ENCODE measurements around the gene ERVW-1.
"Not testable (repeated sequence)": the region's sequence is repeated elsewhere in the genome, so short reads cannot be mapped to it uniquely, and the experiment has no call there.

Gene ERVW-1

GRCh38 chr7:92475851-92476590, 1.7 kb downstream of the ERVW-1 start:
- H3K4me1 ChIP-seq (ENCODE audit: control insufficient read depth in 1 of 2, insufficient read depth in 2 of 2, low read length in 2 of 2); H3K4me3 ChIP-seq (ENCODE audit: low read depth in 1 of 2, low read length in 2 of 2); H3K9ac ChIP-seq (ENCODE audit: low read depth in 1 of 2, low read length in 2 of 2); H3K9me3 ChIP-seq (ENCODE audit: control insufficient read depth in 1 of 2, low read length in 2 of 2); H3K27me3 ChIP-seq (ENCODE audit: control insufficient read depth in 1 of 2, insufficient read depth in 2 of 2, low read length in 2 of 2); H3K36me3 ChIP-seq (ENCODE audit: control insufficient read depth in 1 of 2, insufficient read depth in 2 of 2, low read length in 2 of 2); H3K27ac ChIP-seq (ENCODE audit: low read depth, low read length): not testable (repeated sequence)

- not testable (repeated sequence) for H3K36me3 ChIP-seq (ENCODE audit: control insufficient read depth in 1 of 2, insufficient read depth in 2 of 2, low read length in 2 of 2); H3K9ac ChIP-seq (ENCODE audit: low read depth in 1 of 2, low read length in 2 of 2); H3K27me3 ChIP-seq (ENCODE audit: control insufficient read depth in 1 of 2, insufficient read depth in 2 of 2, low read length in 2 of 2); H3K9me3 ChIP-seq (ENCODE audit: control insufficient read depth in 1 of 2, low read length in 2 of 2); H3K27ac ChIP-seq (ENCODE audit: low read depth, low read length); H3K4me3 ChIP-seq (ENCODE audit: low read depth in 1 of 2, low read length in 2 of 2); H3K4me1 ChIP-seq (ENCODE audit: control insufficient read depth in 1 of 2, insufficient read depth in 2 of 2, low read length in 2 of 2)
These were observed 2.4 kb downstream of the ERVW-1 start for GRCh38 chr7:92475261-92475770.

GRCh38 chr7:92473989-92474388, 3.8 kb downstream of the ERVW-1 start:
- H3K27ac ChIP-seq (ENCODE audit: low read depth, low read length); H3K9me3 ChIP-seq (ENCODE audit: control insufficient read depth in 1 of 2, low read length in 2 of 2): not testable (repeated sequence)

GRCh38 chr7:92468589-92468988, 9.2 kb downstream of the ERVW-1 start:
- not testable (repeated sequence) for H3K27ac ChIP-seq (ENCODE audit: low read depth, low read length); H3K4me1 ChIP-seq (ENCODE audit: control insufficient read depth in 1 of 2, insufficient read depth in 2 of 2, low read length in 2 of 2); H3K27me3 ChIP-seq (ENCODE audit: control insufficient read depth in 1 of 2, insufficient read depth in 2 of 2, low read length in 2 of 2); H3K36me3 ChIP-seq (ENCODE audit: control insufficient read depth in 1 of 2, insufficient read depth in 2 of 2, low read length in 2 of 2); H3K9me3 ChIP-seq (ENCODE audit: control insufficient read depth in 1 of 2, low read length in 2 of 2); H3K9ac ChIP-seq (ENCODE audit: low read depth in 1 of 2, low read length in 2 of 2); H3K4me3 ChIP-seq (ENCODE audit: low read depth in 1 of 2, low read length in 2 of 2)

More at GRCh38 chr7:92473989-92474388, 3.8 kb downstream of the ERVW-1 start:
- not testable (repeated sequence) for H3K4me1 ChIP-seq (ENCODE audit: control insufficient read depth in 1 of 2, insufficient read depth in 2 of 2, low read length in 2 of 2); H3K36me3 ChIP-seq (ENCODE audit: control insufficient read depth in 1 of 2, insufficient read depth in 2 of 2, low read length in 2 of 2); H3K9ac ChIP-seq (ENCODE audit: low read depth in 1 of 2, low read length in 2 of 2); H3K27me3 ChIP-seq (ENCODE audit: control insufficient read depth in 1 of 2, insufficient read depth in 2 of 2, low read length in 2 of 2); H3K4me3 ChIP-seq (ENCODE audit: low read depth in 1 of 2, low read length in 2 of 2)

GRCh38 chr7:92466682-92467081, 11.1 kb downstream of the ERVW-1 start:
- H3K4me1 ChIP-seq (ENCODE audit: control insufficient read depth in 1 of 2, insufficient read depth in 2 of 2, low read length in 2 of 2): no peaks in the 10 kb centered on the region
- H3K9ac ChIP-seq (ENCODE audit: low read depth in 1 of 2, low read length in 2 of 2): no peak overlapping the region
- H3K27me3 ChIP-seq (ENCODE audit: control insufficient read depth in 1 of 2, insufficient read depth in 2 of 2, low read length in 2 of 2): no peaks in the 10 kb centered on the region
- H3K9me3 ChIP-seq (ENCODE audit: control insufficient read depth in 1 of 2, low read length in 2 of 2): peaks cover 0 to 2% of the 10 kb centered on the region in 2 donors
- H3K4me3 ChIP-seq (ENCODE audit: low read depth in 1 of 2, low read length in 2 of 2): no peak overlapping the region
- peaks cover 0 to 6% of the 10 kb centered on the region in 2 donors for H3K36me3 ChIP-seq (ENCODE audit: control insufficient read depth in 1 of 2, insufficient read depth in 2 of 2, low read length in 2 of 2)
- no peak overlapping the region for H3K27ac ChIP-seq (ENCODE audit: low read depth, low read length)

GRCh38 chr7:92464515-92464914, 13.2 kb downstream of the ERVW-1 start:
- Histone ChIP-seq H3K36me3 (ENCODE audit: control insufficient read depth in 1 of 2, insufficient read depth in 2 of 2, low read length in 2 of 2) (peaks cover 0 to 6% of the 10 kb centered on the region in 2 donors), H3K27ac (ENCODE audit: low read depth, low read length) (no peak overlapping the region), H3K4me1 (ENCODE audit: control insufficient read depth in 1 of 2, insufficient read depth in 2 of 2, low read length in 2 of 2) (no peaks in the 10 kb centered on the region), H3K4me3 (ENCODE audit: low read depth in 1 of 2, low read length in 2 of 2) (no peak overlapping the region), H3K27me3 (ENCODE audit: control insufficient read depth in 1 of 2, insufficient read depth in 2 of 2, low read length in 2 of 2) (no peaks in the 10 kb centered on the region), H3K9me3 (ENCODE audit: control insufficient read depth in 1 of 2, low read length in 2 of 2) (peaks cover 0 to 2% of the 10 kb centered on the region in 2 donors), H3K9ac (ENCODE audit: low read depth in 1 of 2, low read length in 2 of 2) (no peak overlapping the region)

- Histone ChIP-seq H3K36me3 (ENCODE audit: control insufficient read depth in 1 of 2, insufficient read depth in 2 of 2, low read length in 2 of 2) (peaks cover 0 to 15% of the 10 kb centered on the region in 2 donors), H3K9ac (ENCODE audit: low read depth in 1 of 2, low read length in 2 of 2) (no peak overlapping the region), H3K4me1 (ENCODE audit: control insufficient read depth in 1 of 2, insufficient read depth in 2 of 2, low read length in 2 of 2) (no peaks in the 10 kb centered on the region), H3K4me3 (ENCODE audit: low read depth in 1 of 2, low read length in 2 of 2) (no peak overlapping the region), H3K9me3 (ENCODE audit: control insufficient read depth in 1 of 2, low read length in 2 of 2) (no peaks in the 10 kb centered on the region), H3K27ac (ENCODE audit: low read depth, low read length) (no peak overlapping the region), H3K27me3 (ENCODE audit: control insufficient read depth in 1 of 2, insufficient read depth in 2 of 2, low read length in 2 of 2) (no peaks in the 10 kb centered on the region)
These were observed 15.2 kb downstream of the ERVW-1 start for GRCh38 chr7:92462560-92462959.

- Histone ChIP-seq H3K4me1 (ENCODE audit: control insufficient read depth in 1 of 2, insufficient read depth in 2 of 2, low read length in 2 of 2) (no peaks in the 10 kb centered on the region), H3K9ac (ENCODE audit: low read depth in 1 of 2, low read length in 2 of 2) (no peak overlapping the region), H3K27ac (ENCODE audit: low read depth, low read length) (no peak overlapping the region), H3K27me3 (ENCODE audit: control insufficient read depth in 1 of 2, insufficient read depth in 2 of 2, low read length in 2 of 2) (no peaks in the 10 kb centered on the region), H3K36me3 (ENCODE audit: control insufficient read depth in 1 of 2, insufficient read depth in 2 of 2, low read length in 2 of 2) (peaks cover 3 to 22% of the 10 kb centered on the region in 2 donors), H3K4me3 (ENCODE audit: low read depth in 1 of 2, low read length in 2 of 2) (no peak overlapping the region), H3K9me3 (ENCODE audit: control insufficient read depth in 1 of 2, low read length in 2 of 2) (no peaks in the 10 kb centered on the region)
These were observed 16.4 kb downstream of the ERVW-1 start for GRCh38 chr7:92461027-92462003.

GRCh38 chr7:92460510-92460909, 17.2 kb downstream of the ERVW-1 start:
- Histone ChIP-seq H3K27ac (ENCODE audit: low read depth, low read length) (no peak overlapping the region), H3K27me3 (ENCODE audit: control insufficient read depth in 1 of 2, insufficient read depth in 2 of 2, low read length in 2 of 2) (no peaks in the 10 kb centered on the region), H3K4me1 (ENCODE audit: control insufficient read depth in 1 of 2, insufficient read depth in 2 of 2, low read length in 2 of 2) (no peaks in the 10 kb centered on the region), H3K4me3 (ENCODE audit: low read depth in 1 of 2, low read length in 2 of 2) (no peak overlapping the region), H3K36me3 (ENCODE audit: control insufficient read depth in 1 of 2, insufficient read depth in 2 of 2, low read length in 2 of 2) (peaks cover 5 to 30% of the 10 kb centered on the region in 2 donors), H3K9me3 (ENCODE audit: control insufficient read depth in 1 of 2, low read length in 2 of 2) (no peaks in the 10 kb centered on the region), H3K9ac (ENCODE audit: low read depth in 1 of 2, low read length in 2 of 2) (no peak overlapping the region)

- Histone ChIP-seq H3K27ac (ENCODE audit: low read depth, low read length) (no peak overlapping the region), H3K36me3 (ENCODE audit: control insufficient read depth in 1 of 2, insufficient read depth in 2 of 2, low read length in 2 of 2) (peaks cover 5 to 33% of the 10 kb centered on the region in 2 donors), H3K27me3 (ENCODE audit: control insufficient read depth in 1 of 2, insufficient read depth in 2 of 2, low read length in 2 of 2) (no peaks in the 10 kb centered on the region), H3K9ac (ENCODE audit: low read depth in 1 of 2, low read length in 2 of 2) (no peak overlapping the region), H3K4me3 (ENCODE audit: low read depth in 1 of 2, low read length in 2 of 2) (no peak overlapping the region), H3K4me1 (ENCODE audit: control insufficient read depth in 1 of 2, insufficient read depth in 2 of 2, low read length in 2 of 2) (no peaks in the 10 kb centered on the region), H3K9me3 (ENCODE audit: control insufficient read depth in 1 of 2, low read length in 2 of 2) (no peaks in the 10 kb centered on the region)
These were observed 17.6 kb downstream of the ERVW-1 start for GRCh38 chr7:92460109-92460508.
